SH-SY5Y (cell line): ENCODE results near the gene PGRMC1.

ENCODE experiments used
- GATA2 ChIP-seq: IDR thresholded peaks from 2 replicates; pipeline ENCODE4 v1.6.1; 2011; ENCODE audit warnings: mild to moderate bottlenecking, low read depth, low read length
- GATA3 ChIP-seq: IDR thresholded peaks from 2 replicates; pipeline ENCODE4 v1.6.1; 2011; ENCODE audit warnings: low read depth, mild to moderate bottlenecking, low read length, moderate library complexity

GRCh38 chrX:119238557-119238956 is 2.5 kb downstream of the PGRMC1 start:
- TF ChIP-seq GATA2 (no peak), GATA3 (no peak)
